Fibroblast of lung (primary cell): Measurements from ENCODE around the gene ZNF503.

Experiments used
- CTCF ChIP-seq, 2 donors: IDR thresholded peaks in 1 of 2; conservative IDR thresholded peaks in 1 of 2; 1 replicate in 1 of 2; 2 replicates in 1 of 2; pipeline ENCODE4 v1.5.1; 2011 to 2012; ENCODE audit warnings: low read length in 2 of 2, control low read depth in 1 of 2, inconsistent platforms in 1 of 2, low read depth in 1 of 2, mild to moderate bottlenecking in 1 of 2
- EZH2 ChIP-seq: IDR thresholded peaks from 2 replicates; pipeline ENCODE4 v1.5.1; 2012; ENCODE audit warnings: low read length, control low read depth, mild to moderate bottlenecking; ENCODE audit errors: missing control alignments

- no peak for TF ChIP-seq CTCF (conservative IDR thresholded peaks at IDR 0.05 in 1 of 2, IDR thresholded peaks at IDR 0.05 in 1 of 2; ENCODE audit: low read depth in 1 of 2, low read length in 2 of 2)
- no peak for TF ChIP-seq EZH2
Measured at GRCh38 chr10:75432176-75432575, 30.6 kb upstream of the ZNF503 start.
